RPMI7951 (cell line): ENCODE data around the gene NETO1. TPM values are rescaled to one million over a fixed set of nuclear protein-coding genes. Genes with fewer than 3 reads are reported as not detected.

Experiments used
- DNase-seq: peaks from one replicate; pipeline ENCODE4 v3.0.0-alpha.2; 2012; ENCODE audit warnings: low read depth
- total RNA-seq: library from RNA; depleted of rRNA; stranded (reverse); fragments of >200 nt; shearing (Covaris generic); gene quantifications from 2 replicates; pipeline ENCODE4 v1.2.3, GENCODE V29; 2014

Gene NETO1
- total RNA-seq, 1 experiment from 2014 or later, result 0.12 TPM

- no peak for DNase-seq
Observed at GRCh38 chr18:72727776-72728175, 140.0 kb downstream of the NETO1 start.

- peak; percentile 1 for DNase-seq
Observed at GRCh38 chr18:72727038-72727655, 140.6 kb downstream of the NETO1 start.

GRCh38 chr18:72726201-72726600 is 141.6 kb downstream of the NETO1 start:
- no peak for DNase-seq

GRCh38 chr18:72721330-72721729 is 146.5 kb downstream of the NETO1 start:
- no peak for DNase-seq

GRCh38 chr18:72720116-72720515 is 147.7 kb downstream of the NETO1 start:
- DNase-seq, result no peak

- DNase-seq, result no peak
Observed at GRCh38 chr18:72704202-72704601, 163.6 kb downstream of the NETO1 start.

- peak; percentile 16 for DNase-seq
Observed at GRCh38 chr18:72700961-72701710, 166.7 kb downstream of the NETO1 start.

- DNase-seq, result no peak
Observed at GRCh38 chr18:72697706-72698105, 170.1 kb downstream of the NETO1 start.

GRCh38 chr18:72692595-72692994 is 175.2 kb downstream of the NETO1 start:
- DNase-seq, result no peak
